NOMO-1 (cell line): ENCODE measurements around the gene WNT9A.

ENCODE experiments used
- DNase-seq, 2 experiments: peaks; one replicate each; lab custom pipeline; 2025; ENCODE audit not compliant: unreplicated experiment in 2 of 2; lab: John Stamatoyannopoulos, UW

The WNT9A gene

GRCh38 chr1:227925582-227926198, 22.0 kb downstream of the WNT9A start:
- no peak for DNase-seq

GRCh38 chr1:227924833-227925574, 22.7 kb downstream of the WNT9A start:
- no peak for DNase-seq

- no peak for DNase-seq
Measured at GRCh38 chr1:227924168-227924832, 23.4 kb downstream of the WNT9A start.

GRCh38 chr1:227923353-227924167, 24.2 kb downstream of the WNT9A start:
- no peak for DNase-seq

GRCh38 chr1:227922501-227923352, 25.0 kb downstream of the WNT9A start:
- no peak for DNase-seq

GRCh38 chr1:227921461-227922185, 26.1 kb downstream of the WNT9A start:
- DNase-seq, result no peak

- DNase-seq, result no peak
Measured at GRCh38 chr1:227920896-227921295, 26.8 kb downstream of the WNT9A start.

GRCh38 chr1:227920426-227920825, 27.3 kb downstream of the WNT9A start:
- no peak for DNase-seq

GRCh38 chr1:227919906-227920305, 27.8 kb downstream of the WNT9A start:
- no peak for DNase-seq

- no peak for DNase-seq
Measured at GRCh38 chr1:227918736-227919135, 29.0 kb downstream of the WNT9A start.

GRCh38 chr1:227918083-227918700, 29.5 kb downstream of the WNT9A start:
- no peak for DNase-seq

GRCh38 chr1:227917081-227917950, 30.4 kb downstream of the WNT9A start:
- DNase-seq, result no peak

- no peak for DNase-seq
Measured at GRCh38 chr1:227916655-227917054, 31.1 kb downstream of the WNT9A start.

- no peak for DNase-seq
Measured at GRCh38 chr1:227915564-227916553, 31.9 kb downstream of the WNT9A start.

- DNase-seq, result no peak
Measured at GRCh38 chr1:227914801-227915563, 32.8 kb downstream of the WNT9A start.
